ENCODE measurements around the gene CDC42SE1.

DNA sequence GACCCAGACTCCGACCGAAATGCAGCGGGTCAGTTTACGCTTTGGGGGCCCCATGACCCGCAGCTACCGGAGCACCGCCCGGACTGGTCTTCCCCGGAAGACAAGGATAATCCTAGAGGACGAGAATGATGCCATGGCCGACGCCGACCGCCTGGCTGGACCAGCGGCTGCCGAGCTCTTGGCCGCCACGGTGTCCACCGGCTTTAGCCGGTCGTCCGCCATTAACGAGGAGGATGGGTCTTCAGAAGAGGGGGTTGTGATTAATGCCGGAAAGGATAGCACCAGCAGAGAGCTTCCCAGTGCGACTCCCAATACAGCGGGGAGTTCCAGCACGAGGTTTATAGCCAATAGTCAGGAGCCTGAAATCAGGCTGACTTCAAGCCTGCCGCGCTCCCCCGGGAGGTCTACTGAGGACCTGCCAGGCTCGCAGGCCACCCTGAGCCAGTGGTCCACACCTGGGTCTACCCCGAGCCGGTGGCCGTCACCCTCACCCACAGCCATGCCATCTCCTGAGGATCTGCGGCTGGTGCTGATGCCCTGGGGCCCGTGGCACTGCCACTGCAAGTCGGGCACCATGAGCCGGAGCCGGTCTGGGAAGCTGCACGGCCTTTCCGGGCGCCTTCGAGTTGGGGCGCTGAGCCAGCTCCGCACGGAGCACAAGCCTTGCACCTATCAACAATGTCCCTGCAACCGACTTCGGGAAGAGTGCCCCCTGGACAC lies 11.3 kb downstream of the CDC42SE1 start:
- peak; percentile 63 for TF ChIP-seq POLR2AphosphoS5 (IDR thresholded peaks at IDR 0.05; ENCODE audit: low read depth, low read length)
- TF ChIP-seq TAF1 (IDR thresholded peaks at IDR 0.05; ENCODE audit: low read depth, low read length), result no peak
- 0 out of 2 replicates have a peak, but pooled peaks have one; percentile 23 for TF ChIP-seq POLR2A (IDR thresholded peaks at IDR 0.05; ENCODE audit: low read depth, low read length)
- no peak for TF ChIP-seq SPI1 (IDR thresholded peaks at IDR 0.05; ENCODE audit: low read depth, low read length)
- TF ChIP-seq PAX5 (IDR thresholded peaks at IDR 0.05; ENCODE audit: insufficient read depth, low read length, severe bottlenecking), result no peak
- no peak for TF ChIP-seq POU2F2 (IDR thresholded peaks at IDR 0.05; ENCODE audit: low read depth, low read length)
